ENCODE measurements around the gene ATP9A. TPM values are rescaled to one million over a fixed set of nuclear protein-coding genes. Genes with fewer than 3 reads are reported as not detected.

Gene ATP9A
- polyA plus RNA-seq, 1 donor from 2014 or later = 56.1 TPM

DNA sequence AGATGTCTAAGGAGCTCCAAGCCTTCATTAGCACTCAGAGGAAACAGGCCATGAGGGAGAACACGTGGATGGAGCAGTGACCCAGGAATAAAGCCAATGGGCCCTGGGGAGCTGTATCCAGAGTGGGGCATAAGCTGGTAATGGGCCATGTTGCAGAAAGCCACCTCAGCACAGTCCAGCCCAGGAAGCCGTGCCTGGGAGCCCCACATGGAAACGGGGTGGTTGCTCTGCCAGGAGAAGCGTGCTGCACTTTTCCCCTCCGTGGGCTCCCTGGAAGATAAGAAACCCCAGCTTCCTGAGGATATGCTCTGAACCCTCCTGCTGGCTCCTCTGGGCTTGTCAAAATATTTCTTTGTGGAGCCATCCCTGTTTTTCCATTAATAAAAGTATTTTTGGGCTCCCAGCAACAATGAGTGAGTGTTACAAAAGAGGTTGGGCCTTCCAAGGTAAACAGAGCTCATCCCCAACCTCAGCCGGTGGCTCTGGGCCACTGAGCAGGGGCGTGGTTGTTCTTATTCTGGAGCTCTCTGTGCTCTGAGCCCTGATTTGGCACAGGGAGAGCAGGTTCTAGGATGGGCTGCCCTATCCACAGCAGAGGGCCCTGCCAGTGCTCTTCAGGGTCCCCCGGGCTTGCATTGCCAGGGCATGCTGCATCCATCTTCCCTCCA is 194.5 kb downstream of the ATP9A start:
- H3K27ac ChIP-seq (ENCODE audit: low read length) = no peak overlapping the region
- no peak for TF ChIP-seq EZH2 (IDR thresholded peaks at IDR 0.05; ENCODE audit: borderline replicate concordance, insufficient read depth, low read length, poor library complexity, severe bottlenecking)
- no peak for TF ChIP-seq MXI1 (conservative IDR thresholded peaks at IDR 0.05; ENCODE audit: poor library complexity, severe bottlenecking)
- no peak for TF ChIP-seq RAD21 (conservative IDR thresholded peaks at IDR 0.05)
- TF ChIP-seq POLR2AphosphoS5 (IDR thresholded peaks at IDR 0.05) = no peak
- TF ChIP-seq, protein P1, sequence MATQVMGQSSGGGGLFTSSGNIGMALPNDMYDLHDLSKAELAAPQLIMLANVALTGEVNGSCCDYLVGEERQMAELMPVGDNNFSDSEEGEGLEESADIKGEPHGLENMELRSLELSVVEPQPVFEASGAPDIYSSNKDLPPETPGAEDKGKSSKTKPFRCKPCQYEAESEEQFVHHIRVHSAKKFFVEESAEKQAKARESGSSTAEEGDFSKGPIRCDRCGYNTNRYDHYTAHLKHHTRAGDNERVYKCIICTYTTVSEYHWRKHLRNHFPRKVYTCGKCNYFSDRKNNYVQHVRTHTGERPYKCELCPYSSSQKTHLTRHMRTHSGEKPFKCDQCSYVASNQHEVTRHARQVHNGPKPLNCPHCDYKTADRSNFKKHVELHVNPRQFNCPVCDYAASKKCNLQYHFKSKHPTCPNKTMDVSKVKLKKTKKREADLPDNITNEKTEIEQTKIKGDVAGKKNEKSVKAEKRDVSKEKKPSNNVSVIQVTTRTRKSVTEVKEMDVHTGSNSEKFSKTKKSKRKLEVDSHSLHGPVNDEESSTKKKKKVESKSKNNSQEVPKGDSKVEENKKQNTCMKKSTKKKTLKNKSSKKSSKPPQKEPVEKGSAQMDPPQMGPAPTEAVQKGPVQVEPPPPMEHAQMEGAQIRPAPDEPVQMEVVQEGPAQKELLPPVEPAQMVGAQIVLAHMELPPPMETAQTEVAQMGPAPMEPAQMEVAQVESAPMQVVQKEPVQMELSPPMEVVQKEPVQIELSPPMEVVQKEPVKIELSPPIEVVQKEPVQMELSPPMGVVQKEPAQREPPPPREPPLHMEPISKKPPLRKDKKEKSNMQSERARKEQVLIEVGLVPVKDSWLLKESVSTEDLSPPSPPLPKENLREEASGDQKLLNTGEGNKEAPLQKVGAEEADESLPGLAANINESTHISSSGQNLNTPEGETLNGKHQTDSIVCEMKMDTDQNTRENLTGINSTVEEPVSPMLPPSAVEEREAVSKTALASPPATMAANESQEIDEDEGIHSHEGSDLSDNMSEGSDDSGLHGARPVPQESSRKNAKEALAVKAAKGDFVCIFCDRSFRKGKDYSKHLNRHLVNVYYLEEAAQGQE (IDR thresholded peaks at IDR 0.05; ENCODE audit: borderline replicate concordance) = no peak
- TF ChIP-seq, protein P2, sequence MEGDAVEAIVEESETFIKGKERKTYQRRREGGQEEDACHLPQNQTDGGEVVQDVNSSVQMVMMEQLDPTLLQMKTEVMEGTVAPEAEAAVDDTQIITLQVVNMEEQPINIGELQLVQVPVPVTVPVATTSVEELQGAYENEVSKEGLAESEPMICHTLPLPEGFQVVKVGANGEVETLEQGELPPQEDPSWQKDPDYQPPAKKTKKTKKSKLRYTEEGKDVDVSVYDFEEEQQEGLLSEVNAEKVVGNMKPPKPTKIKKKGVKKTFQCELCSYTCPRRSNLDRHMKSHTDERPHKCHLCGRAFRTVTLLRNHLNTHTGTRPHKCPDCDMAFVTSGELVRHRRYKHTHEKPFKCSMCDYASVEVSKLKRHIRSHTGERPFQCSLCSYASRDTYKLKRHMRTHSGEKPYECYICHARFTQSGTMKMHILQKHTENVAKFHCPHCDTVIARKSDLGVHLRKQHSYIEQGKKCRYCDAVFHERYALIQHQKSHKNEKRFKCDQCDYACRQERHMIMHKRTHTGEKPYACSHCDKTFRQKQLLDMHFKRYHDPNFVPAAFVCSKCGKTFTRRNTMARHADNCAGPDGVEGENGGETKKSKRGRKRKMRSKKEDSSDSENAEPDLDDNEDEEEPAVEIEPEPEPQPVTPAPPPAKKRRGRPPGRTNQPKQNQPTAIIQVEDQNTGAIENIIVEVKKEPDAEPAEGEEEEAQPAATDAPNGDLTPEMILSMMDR (IDR thresholded peaks at IDR 0.05; ENCODE audit: poor library complexity, severe bottlenecking) = no peak
- no peak for TF ChIP-seq SMC3 (conservative IDR thresholded peaks at IDR 0.05; ENCODE audit: poor library complexity)
- TF ChIP-seq EP300 (conservative IDR thresholded peaks at IDR 0.05; ENCODE audit: poor library complexity, severe bottlenecking) = no peak
- no peak for TF ChIP-seq TAF1 (IDR thresholded peaks at IDR 0.05; ENCODE audit: low read depth)

DNA sequence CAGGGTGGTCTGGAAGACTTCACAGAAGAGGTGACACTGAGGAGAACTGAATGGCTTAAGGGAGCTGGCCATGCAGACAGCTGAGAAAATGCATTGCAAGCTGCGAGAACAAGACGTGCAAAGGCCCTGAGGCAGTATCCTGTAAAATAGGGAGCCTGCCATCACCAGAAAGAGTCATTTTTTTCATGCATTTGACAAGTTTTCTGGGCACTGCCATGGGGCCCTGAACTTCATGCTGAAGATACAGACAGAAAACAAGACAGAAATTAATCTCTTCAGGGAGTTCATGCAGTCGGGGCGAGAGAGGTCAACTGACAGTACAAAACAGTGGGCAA is 196.8 kb downstream of the ATP9A start:
- no peaks in the 10 kb centered on the region for H3K9me3 ChIP-seq (ENCODE audit: low read length)
- no peak overlapping the region for H3K4me3 ChIP-seq (ENCODE audit: low read length)
- H3F3A ChIP-seq (ENCODE audit: insufficient read depth, low read length, poor library complexity, severe bottlenecking) = no peaks in the 10 kb centered on the region
- no peaks in the 10 kb centered on the region for H3K9me2 ChIP-seq (ENCODE audit: insufficient read depth, low read length)
- no peak overlapping the region for H3K9ac ChIP-seq (ENCODE audit: low read length)
- no peaks in the 10 kb centered on the region for H3K79me2 ChIP-seq (replicated peaks; ENCODE audit: insufficient read depth, low read length)
- no peak overlapping the region for H3K27ac ChIP-seq (ENCODE audit: low read length)
- TF ChIP-seq POLR2AphosphoS5 (IDR thresholded peaks at IDR 0.05) = no peak
- no peak for TF ChIP-seq TAF1 (IDR thresholded peaks at IDR 0.05; ENCODE audit: low read depth)
- TF ChIP-seq, protein P1 (IDR thresholded peaks at IDR 0.05; ENCODE audit: borderline replicate concordance) = no peak
- no peak for TF ChIP-seq EP300 (conservative IDR thresholded peaks at IDR 0.05; ENCODE audit: poor library complexity, severe bottlenecking)
- no peak for TF ChIP-seq MXI1 (conservative IDR thresholded peaks at IDR 0.05; ENCODE audit: poor library complexity, severe bottlenecking)
- TF ChIP-seq, protein P2 (IDR thresholded peaks at IDR 0.05; ENCODE audit: poor library complexity, severe bottlenecking) = no peak
- no peak for TF ChIP-seq EZH2 (IDR thresholded peaks at IDR 0.05; ENCODE audit: borderline replicate concordance, insufficient read depth, low read length, poor library complexity, severe bottlenecking)
- no peak for TF ChIP-seq RAD21 (conservative IDR thresholded peaks at IDR 0.05)
- no peak for TF ChIP-seq SMC3 (conservative IDR thresholded peaks at IDR 0.05; ENCODE audit: poor library complexity)
- no peaks in the 10 kb centered on the region for H4K20me1 ChIP-seq (ENCODE audit: insufficient read depth)
- no peak overlapping the region for H3K4me2 ChIP-seq (ENCODE audit: low read length)
- no peaks in the 10 kb centered on the region for H3K36me3 ChIP-seq (ENCODE audit: insufficient read depth, low read length)
- H3K27me3 ChIP-seq (ENCODE audit: insufficient read depth, low read depth, low read length) = no peaks in the 10 kb centered on the region
- H2AFZ ChIP-seq (ENCODE audit: low read depth, low read length) = no peak overlapping the region

More for the DNA sequence above, 194.5 kb downstream of the ATP9A start:
- H3K9me2 ChIP-seq (ENCODE audit: insufficient read depth, low read length) = no peaks in the 10 kb centered on the region
- H3K36me3 ChIP-seq (ENCODE audit: insufficient read depth, low read length) = no peaks in the 10 kb centered on the region
- no peaks in the 10 kb centered on the region for H4K20me1 ChIP-seq (ENCODE audit: insufficient read depth)
- no peak overlapping the region for H3K4me2 ChIP-seq (ENCODE audit: low read length)
- H3K4me3 ChIP-seq (ENCODE audit: low read length) = no peak overlapping the region
- H3F3A ChIP-seq (ENCODE audit: insufficient read depth, low read length, poor library complexity, severe bottlenecking) = no peaks in the 10 kb centered on the region
- no peaks in the 10 kb centered on the region for H3K9me3 ChIP-seq (ENCODE audit: low read length)
- no peak overlapping the region for H2AFZ ChIP-seq (ENCODE audit: low read depth, low read length)
- no peaks in the 10 kb centered on the region for H3K27me3 ChIP-seq (ENCODE audit: insufficient read depth, low read depth, low read length)
- no peaks in the 10 kb centered on the region for H3K79me2 ChIP-seq (replicated peaks; ENCODE audit: insufficient read depth, low read length)
- H3K9ac ChIP-seq (ENCODE audit: low read length) = no peak overlapping the region

All from neural cell (in vitro differentiated cells).